TTC549 (cell line): ENCODE results near the gene CACTIN.

Experiments
- FAIRE-seq: peaks from 2 replicates; lab custom pipeline; 2012; peaks lifted over from hg19 to GRCh38; lab: Jason Lieb, UNC

Gene CACTIN

DNA sequence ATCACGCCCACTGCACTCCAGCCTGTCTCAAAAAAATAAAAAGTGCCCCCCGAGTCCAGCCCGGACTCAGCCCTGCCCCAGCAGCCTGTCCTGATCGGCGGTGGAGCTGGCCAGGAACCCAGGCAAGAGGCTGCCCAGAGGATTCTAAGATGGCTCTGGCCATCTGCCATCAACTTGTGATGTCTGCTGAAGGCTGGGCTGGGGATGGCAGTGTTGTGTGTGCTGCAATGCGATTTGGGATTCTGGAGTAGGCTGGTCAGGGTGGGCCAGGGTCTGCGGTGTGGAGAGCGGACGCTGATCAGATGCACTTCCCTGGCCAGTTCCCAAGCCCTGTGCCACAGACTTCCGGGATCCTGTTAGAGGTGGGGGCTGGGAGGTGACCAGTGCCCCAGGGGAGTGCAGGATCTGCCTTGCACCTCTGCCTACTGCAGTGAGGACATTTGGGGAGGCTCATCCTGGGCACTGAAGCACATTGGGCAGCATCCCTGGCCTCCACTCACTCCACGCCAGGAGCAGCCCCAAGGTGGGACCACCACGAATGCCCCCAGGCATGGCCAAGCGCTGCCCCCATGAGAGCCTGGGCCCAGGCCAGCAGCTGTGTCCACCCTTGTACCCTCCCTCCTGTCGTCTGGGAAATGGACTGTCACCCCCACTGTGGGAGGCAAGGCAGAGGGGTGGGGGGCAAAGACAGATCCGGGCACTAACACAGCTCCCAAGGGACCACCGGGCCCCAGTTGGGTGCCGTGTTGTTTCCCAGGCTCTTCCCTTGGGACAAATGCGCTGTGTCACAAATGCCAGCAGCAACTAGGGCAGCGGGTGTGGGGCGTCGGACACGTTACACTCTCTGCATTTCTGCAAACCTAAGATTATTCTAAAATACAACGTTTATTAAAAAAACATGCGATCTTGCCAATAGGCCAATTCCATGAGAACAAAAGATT is 16.5 kb downstream of the CACTIN start:
- no peak for FAIRE-seq

DNA sequence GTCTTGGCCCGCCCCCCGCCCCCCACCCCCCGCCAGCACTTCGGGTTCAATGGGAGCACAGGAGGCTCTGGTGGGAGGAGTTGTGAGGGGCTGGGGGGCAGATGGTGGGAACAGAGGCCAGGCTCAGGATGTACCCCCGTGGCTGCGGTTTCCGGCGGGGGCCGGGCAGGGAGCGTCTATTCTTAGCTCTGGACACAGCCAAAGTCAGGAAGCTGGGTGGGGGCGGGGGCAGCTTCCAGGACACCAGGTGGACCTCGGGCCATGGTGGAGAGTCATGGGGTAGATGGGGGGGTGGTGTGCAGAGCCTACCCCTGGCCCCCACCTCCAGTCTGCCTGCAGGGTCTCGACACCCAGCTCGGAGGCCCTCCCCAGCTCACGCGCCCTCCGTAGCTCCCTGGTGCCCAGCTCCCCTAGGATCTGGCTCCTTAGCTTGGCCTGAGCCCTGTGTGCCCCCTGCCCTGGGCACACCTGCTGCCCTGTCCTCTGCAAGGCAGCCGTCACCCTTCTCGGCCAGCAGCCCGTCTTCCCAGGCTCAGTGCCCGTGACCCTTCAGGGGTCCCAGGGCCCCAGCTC is 17.8 kb downstream of the CACTIN start:
- no peak for FAIRE-seq

DNA sequence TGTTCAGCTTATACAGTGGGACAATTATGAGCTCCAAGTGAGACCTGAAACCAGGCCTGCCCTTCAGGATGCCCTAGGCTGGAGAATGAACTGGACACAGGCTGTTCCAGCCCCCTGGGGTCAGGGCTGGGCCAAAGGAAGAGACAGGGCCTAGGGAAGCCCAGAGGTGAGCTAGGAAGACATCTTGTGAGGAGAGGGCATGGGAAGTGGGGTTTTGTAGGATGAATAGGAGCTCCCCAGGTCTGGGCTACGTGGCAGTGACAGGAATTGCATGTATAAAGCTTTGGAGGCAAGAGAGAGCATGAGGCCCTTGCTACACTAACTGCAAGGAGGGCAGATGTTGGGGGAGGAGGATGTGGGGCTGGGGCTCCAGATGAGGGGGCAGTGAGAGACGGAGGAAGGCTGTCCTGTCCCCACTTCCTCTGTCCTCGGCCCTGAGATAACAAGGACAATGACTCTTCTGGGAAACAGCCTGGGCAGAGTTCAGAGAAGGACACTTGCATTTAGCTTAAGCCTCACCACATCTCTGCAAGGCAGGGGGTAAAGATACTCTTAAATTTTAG is 18.4 kb downstream of the CACTIN start:
- FAIRE-seq, result no peak

- FAIRE-seq, result no peak
Measured at GRCh38 chr19:3607303-3608078, 19.1 kb downstream of the CACTIN start.

GRCh38 chr19:3606690-3607289 is 19.8 kb downstream of the CACTIN start, which contains the start of gene TBXA2R:
TSS of gene TBXA2R (minus strand) at chr19:3606875. CDS start at chr19:3600634, 6,241 bp downstream.
- FAIRE-seq, result no peak

DNA sequence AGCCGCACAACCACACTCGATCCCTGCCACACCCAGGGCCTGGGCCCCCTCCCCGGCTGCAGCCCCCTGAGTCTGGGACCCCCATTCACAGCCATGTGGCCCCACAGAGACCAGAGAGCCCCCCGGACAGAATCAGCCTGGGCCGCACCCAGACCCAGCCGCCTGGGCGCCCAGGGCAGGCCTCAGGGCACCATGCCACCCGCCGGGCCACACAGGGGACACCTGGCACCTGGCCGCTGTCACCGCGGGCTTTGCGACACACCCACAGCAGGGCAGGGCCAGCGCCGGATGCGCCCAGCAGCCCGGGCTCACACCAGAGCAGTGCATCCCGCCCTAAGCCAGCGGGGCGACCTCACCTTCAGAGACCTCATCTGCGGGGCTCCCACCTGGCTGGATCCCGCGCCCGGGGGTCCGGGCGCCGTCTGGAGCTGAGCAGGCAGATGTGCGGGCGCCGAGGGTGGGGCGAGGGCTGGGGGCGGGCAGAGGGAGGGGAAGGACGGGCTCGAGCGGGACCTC is 20.4 kb downstream of the CACTIN start:
- FAIRE-seq, result no peak

- FAIRE-seq, result no peak
Measured at GRCh38 chr19:3605770-3606169, 20.8 kb downstream of the CACTIN start.

DNA sequence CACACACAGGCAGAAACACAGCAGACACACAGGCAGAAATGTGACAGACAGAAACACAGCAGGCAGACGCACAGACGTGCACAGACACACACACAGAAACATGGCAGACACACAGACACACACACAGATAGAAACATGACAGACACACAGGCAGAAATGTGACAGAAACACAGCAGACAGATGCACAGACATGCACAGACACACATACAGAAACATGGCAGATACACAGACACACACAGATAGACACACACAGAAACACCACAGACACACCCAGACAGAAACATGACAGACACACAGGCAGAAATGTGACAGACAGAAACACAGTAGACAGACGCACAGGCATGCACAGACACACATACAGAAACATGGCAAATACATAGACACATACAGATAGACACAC is 21.2 kb downstream of the CACTIN start:
- FAIRE-seq, result no peak

DNA sequence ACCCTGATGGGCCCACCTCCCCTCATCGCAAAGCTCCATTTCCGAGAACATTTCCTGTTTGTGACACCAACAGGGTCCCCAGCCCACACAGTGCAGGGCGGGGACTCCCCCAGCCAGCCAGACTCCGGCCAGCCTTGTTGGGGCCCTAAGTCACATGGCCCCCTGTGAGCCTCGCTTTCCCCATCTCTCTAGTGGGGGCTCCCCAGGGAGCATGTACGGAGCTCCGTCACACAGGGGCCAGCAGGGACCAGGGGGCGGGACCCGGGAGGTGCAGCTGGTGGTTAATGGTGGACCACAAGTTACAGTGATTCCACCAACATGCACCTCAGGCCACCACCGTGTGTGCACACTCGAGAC is 21.6 kb downstream of the CACTIN start:
- FAIRE-seq, result no peak

GRCh38 chr19:3604227-3604986 is 22.2 kb downstream of the CACTIN start:
- FAIRE-seq, result no peak

GRCh38 chr19:3603121-3603811 is 23.3 kb downstream of the CACTIN start:
- no peak for FAIRE-seq

- no peak for FAIRE-seq
Measured at GRCh38 chr19:3601021-3601420, 25.6 kb downstream of the CACTIN start.

- FAIRE-seq, result no peak
Measured at GRCh38 chr19:3599776-3600187, 26.8 kb downstream of the CACTIN start.

DNA sequence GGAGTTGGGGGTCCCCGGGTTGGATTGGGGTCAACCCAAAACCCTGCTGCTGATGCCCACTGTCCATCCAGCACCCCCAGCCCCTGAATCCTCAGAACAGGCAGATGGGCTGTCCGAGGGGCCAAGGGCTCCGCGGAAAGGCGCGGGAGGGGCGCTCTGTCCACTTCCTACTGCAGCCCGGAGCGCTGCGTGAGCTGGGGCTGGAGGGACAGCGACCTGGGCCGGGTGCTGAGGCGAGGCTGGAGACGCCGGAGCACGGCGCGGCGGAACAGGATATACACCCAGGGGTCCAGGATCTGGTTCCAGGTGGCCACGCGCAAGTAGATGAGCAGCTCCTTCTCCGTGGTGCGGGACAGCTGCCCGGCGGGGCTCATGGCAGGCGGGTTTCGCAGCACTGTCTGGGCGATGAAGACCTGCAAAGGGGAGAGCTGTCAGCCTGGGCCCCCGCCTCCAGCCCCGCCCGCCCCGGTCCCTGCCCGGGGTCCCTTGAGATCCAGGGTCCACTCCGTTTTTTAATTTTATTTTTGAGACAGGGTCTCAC is 31.0 kb downstream of the CACTIN start:
- no peak for FAIRE-seq

DNA sequence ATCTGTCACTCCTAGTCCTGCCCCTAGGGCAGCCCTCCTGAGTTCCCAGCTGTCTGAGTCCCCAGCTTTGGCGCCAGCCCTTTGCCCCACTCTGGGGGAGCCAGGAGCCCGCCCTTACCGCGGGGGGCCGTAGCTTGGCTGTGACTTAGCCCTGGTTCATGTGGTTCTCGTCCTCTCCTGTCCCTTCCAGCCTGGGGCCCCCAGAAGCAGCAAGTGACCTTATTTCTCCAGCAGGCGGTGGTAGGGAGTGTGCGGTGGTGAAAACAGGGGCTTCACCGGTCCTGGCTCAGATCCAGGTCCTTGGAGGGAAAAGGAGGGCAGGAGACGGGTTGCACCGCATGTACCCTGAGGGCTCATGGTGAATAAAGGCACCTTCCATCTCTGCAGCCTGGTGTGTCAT is 33.4 kb downstream of the CACTIN start:
- no peak for FAIRE-seq

DNA sequence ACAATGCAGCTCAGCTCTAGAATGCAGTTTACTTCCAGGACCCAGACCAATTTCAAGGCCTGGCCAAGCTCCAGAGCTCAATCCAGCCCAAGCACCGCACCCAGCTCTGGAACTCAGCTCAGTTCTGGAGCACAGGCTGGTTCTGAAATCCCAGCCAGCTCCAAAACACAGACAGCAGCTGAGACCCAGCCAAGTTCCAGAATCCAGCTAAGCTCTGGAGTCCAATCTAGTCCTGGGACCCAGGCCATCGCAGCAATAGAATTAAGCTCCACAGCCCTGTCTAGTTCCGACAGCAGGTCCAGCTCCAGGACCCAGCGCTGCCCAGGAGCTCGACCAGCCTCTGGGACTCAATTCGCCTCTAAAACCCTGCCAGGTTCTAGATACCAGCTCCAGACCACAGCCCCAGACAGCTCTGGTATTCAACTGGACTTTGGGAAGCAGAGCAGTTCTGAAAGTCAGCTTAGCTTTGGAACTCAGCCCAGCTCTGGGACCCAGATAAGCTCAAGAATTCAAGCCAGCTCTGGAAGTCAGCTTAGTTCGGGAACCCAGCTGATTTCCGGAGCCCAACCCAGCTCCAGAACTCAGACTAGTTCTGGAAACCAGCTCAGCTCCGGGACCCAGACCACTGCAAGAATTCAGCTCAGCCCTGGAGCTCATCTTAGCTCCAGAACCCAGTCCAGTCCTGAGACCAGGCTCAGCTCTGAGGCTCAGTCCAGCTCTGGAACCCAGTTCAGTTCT is 34.5 kb downstream of the CACTIN start:
- no peak for FAIRE-seq

DNA sequence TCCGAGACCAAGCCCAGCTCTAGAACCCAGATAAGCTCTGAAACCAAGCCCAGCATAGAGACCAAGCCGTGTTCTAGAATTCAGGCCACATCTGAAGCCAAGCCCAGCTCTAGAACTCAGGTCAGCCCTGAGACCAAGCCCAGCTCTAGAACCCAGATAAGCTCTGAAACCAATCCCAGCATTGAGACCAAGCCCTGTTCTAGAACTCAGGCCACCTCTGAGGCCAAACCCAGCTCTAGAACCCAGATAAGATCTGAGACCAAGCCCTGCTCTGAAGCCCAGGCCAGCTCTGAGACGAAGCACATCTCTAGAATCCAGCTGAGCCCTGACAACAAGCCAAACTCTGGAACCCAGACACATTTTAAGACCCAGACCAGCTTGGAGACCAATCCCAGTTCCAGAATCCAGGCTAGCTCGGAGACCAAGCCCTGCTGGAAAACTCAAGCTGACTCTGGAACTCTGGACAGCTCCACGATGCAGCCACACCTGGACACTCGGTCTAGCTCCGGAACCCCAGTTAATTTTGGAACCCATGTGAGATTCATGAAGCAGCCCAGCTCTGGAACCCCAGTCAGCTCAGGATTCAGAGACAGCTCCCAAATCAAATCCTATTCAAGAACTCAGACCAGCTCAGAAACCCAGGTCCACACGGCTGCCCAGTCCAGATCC is 35.5 kb downstream of the CACTIN start:
- no peak for FAIRE-seq

GRCh38 chr19:3589949-3590348 is 36.6 kb downstream of the CACTIN start:
- FAIRE-seq, result no peak

DNA sequence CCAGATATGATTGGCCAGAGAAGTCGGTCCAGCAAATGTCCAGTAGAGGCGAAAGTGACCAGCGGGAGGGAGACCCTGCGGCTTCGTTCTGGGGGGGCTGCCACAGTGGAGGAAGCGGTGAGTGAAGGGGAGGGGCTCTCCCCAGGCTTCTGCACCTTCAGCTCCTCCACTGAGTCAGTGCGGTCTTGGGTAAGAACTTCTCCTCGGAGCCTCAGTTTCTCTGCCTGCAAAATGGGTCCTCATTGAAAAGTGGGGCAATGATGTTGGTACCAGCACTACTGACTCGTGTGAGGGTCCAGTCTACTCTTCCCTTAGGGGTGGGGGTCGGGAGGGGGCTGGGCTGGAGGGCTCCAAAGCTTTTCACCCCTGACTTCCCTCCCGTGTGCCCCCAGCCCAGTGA is 37.2 kb downstream of the CACTIN start:
- FAIRE-seq, result no peak
